Neural cell (in vitro differentiated cells): ENCODE measurements around the gene CD101. TPM values are rescaled to one million over a fixed set of nuclear protein-coding genes. Genes with fewer than 3 reads are reported as not detected.

ENCODE experiments used
- H2AFZ ChIP-seq: fragments of 200-600, 300-800 bp; sonication (generic), shearing (Covaris generic); 2 replicates; pipeline ENCODE4 v1.6.0; 2014; ENCODE audit warnings: low read depth, mild to moderate bottlenecking, antibody characterized with exemption, low read length, moderate library complexity
- H3F3A ChIP-seq: fragments of 200-600 bp; shearing (Covaris generic); 2 replicates; pipeline ENCODE4 v1.6.1; 2016; ENCODE audit warnings: mild to moderate bottlenecking, moderate library complexity, mixed read lengths, antibody characterized with exemption, low read length; ENCODE audit not compliant: insufficient read depth, poor library complexity, severe bottlenecking
- H3K27ac ChIP-seq: fragments of 200-600, 300-800 bp; sonication (generic), shearing (Covaris generic); 2 replicates; pipeline ENCODE4 v1.5.1; 2014; ENCODE audit warnings: mild to moderate bottlenecking, low read length, moderate library complexity
- H3K27me3 ChIP-seq: fragments of 300-800, 200-600 bp; sonication (generic), shearing (Covaris generic); 2 replicates; pipeline ENCODE4 v1.6.0; 2014; ENCODE audit warnings: mild to moderate bottlenecking, low read depth, low read length, moderate library complexity; ENCODE audit not compliant: insufficient read depth
- H3K36me3 ChIP-seq: fragments of 300-800, 200-600 bp; sonication (generic), shearing (Covaris generic); 2 replicates; pipeline ENCODE4 v1.5.1; 2014; ENCODE audit warnings: mild to moderate bottlenecking, antibody characterized with exemption, low read length, moderate library complexity; ENCODE audit not compliant: insufficient read depth
- H3K4me2 ChIP-seq: fragments of 300-800, 200-600 bp; sonication (generic), shearing (Covaris generic); 2 replicates; pipeline ENCODE4 v1.6.0; 2014; ENCODE audit warnings: mild to moderate bottlenecking, low read length
- H3K4me3 ChIP-seq: fragments of 300-800, 200-600 bp; sonication (generic), shearing (Covaris generic); 2 replicates; pipeline ENCODE4 v1.5.1; 2014; ENCODE audit warnings: mild to moderate bottlenecking, low read length, moderate library complexity
- H3K79me2 ChIP-seq: fragments of 200-600 bp; shearing (Covaris generic); replicated peaks from 2 replicates; pipeline ENCODE4 v1.6.0; 2014; ENCODE audit warnings: mild to moderate bottlenecking, low read length, moderate library complexity; ENCODE audit not compliant: insufficient read depth
- H3K9ac ChIP-seq: fragments of 300-800, 200-600 bp; sonication (generic), shearing (Covaris generic); 2 replicates; pipeline ENCODE4 v1.6.1; 2016; ENCODE audit warnings: mild to moderate bottlenecking, low read length, mixed read lengths
- H3K9me2 ChIP-seq: fragments of 200-600 bp; shearing (Covaris generic); 2 replicates; pipeline ENCODE4 v1.6.1; 2016; ENCODE audit warnings: mild to moderate bottlenecking, low read length, mixed read lengths; ENCODE audit not compliant: insufficient read depth
- H3K9me3 ChIP-seq: fragments of 200-600, 300-800 bp; sonication (generic), shearing (Covaris generic); 2 replicates; pipeline ENCODE4 v1.6.1; 2016; ENCODE audit warnings: mild to moderate bottlenecking, mixed run types, low read length, moderate library complexity, mixed read lengths
- H4K20me1 ChIP-seq: fragments of 200-600 bp; shearing (Covaris generic); 2 replicates; pipeline ENCODE4 v1.6.1; 2016; ENCODE audit warnings: mild to moderate bottlenecking, mixed run types; ENCODE audit not compliant: insufficient read depth
- EP300 ChIP-seq: fragments of 450-650 bp; conservative IDR thresholded peaks from 2 replicates; pipeline ENCODE4 v1.6.1; 2014; ENCODE audit warnings: antibody characterized with exemption, mild to moderate bottlenecking, moderate library complexity; ENCODE audit not compliant: poor library complexity, severe bottlenecking
- EZH2 ChIP-seq: fragments of 200-600, 300-800 bp; shearing (Covaris generic), sonication (generic); IDR thresholded peaks from 2 replicates; pipeline ENCODE4 v1.6.1; 2014; ENCODE audit warnings: antibody characterized with exemption, low read length, borderline replicate concordance, mild to moderate bottlenecking; ENCODE audit not compliant: insufficient read depth, poor library complexity, severe bottlenecking
- MXI1 ChIP-seq: fragments of 450-650 bp; conservative IDR thresholded peaks from 2 replicates; pipeline ENCODE4 v1.6.1; 2014; ENCODE audit warnings: antibody characterized with exemption, mild to moderate bottlenecking; ENCODE audit not compliant: poor library complexity, severe bottlenecking
- POLR2AphosphoS5 ChIP-seq: IDR thresholded peaks from 2 replicates; pipeline ENCODE4 v1.6.1; 2012
- RAD21 ChIP-seq: fragments of 450-650 bp; conservative IDR thresholded peaks from 2 replicates; pipeline ENCODE4 v1.6.1; 2014; ENCODE audit warnings: antibody characterized with exemption, mild to moderate bottlenecking, moderate library complexity
- SMC3 ChIP-seq: fragments of 450-650 bp; conservative IDR thresholded peaks from 2 replicates; pipeline ENCODE4 v1.6.1; 2014; ENCODE audit warnings: antibody characterized with exemption, mild to moderate bottlenecking, moderate library complexity; ENCODE audit not compliant: poor library complexity
- TAF1 ChIP-seq: IDR thresholded peaks from 2 replicates; pipeline ENCODE4 v1.6.1; 2012; ENCODE audit warnings: low read depth
- polyA plus RNA-seq: library from polyadenylated mRNA; depleted of rRNA; stranded (reverse); fragments of >200 nt; gene quantifications from 2 replicates; pipeline ENCODE4 v1.2.3, GENCODE V29; 2014
- TF ChIP-seq, protein P1 (sequence below): IDR thresholded peaks from 2 replicates; pipeline ENCODE4 v1.6.1; 2012; ENCODE audit warnings: borderline replicate concordance
- TF ChIP-seq, protein P2 (sequence below): fragments of 450-650 bp; IDR thresholded peaks from 2 replicates; pipeline ENCODE4 v1.5.1; 2014; ENCODE audit warnings: antibody characterized with exemption, mild to moderate bottlenecking, moderate library complexity; ENCODE audit not compliant: poor library complexity, severe bottlenecking

The CD101 gene
- polyA plus RNA-seq, 1 donor from 2014 or later, result 1.4 TPM

DNA sequence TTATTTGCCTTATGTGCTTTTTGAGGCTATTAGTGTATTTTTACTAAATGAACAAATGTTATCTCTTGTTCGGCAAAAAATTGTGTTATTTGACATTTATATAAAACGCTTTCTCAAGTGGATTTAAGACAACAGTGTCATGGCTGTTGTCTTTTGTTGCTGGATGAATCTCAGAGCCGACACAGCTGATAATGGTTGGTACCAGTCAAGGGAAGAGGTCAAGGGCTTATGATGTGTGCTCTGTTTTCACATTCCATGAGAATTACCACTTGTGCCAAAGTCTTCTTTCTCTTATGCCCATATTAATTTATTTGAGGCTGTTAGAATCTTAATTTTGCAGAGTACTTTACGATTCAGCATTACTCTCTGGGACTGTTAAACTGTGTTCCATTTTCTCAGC is 17.9 kb upstream of the CD101 start:
- Histone ChIP-seq H3K9me2 (no peaks in the 10 kb centered on the region), H3K27me3 (no peaks in the 10 kb centered on the region), H3K27ac (no peak overlapping the region), H3K4me3 (no peak overlapping the region), H3K79me2 (no peaks in the 10 kb centered on the region), H3K9me3 (no peaks in the 10 kb centered on the region), H2AFZ (no peak overlapping the region), H4K20me1 (no peaks in the 10 kb centered on the region), H3F3A (no peaks in the 10 kb centered on the region), H3K9ac (no peak overlapping the region), H3K4me2 (no peak overlapping the region), H3K36me3 (no peaks in the 10 kb centered on the region)
- TF ChIP-seq SMC3 (no peak), EZH2 (no peak), MXI1 (no peak), RAD21 (no peak), TAF1 (no peak), POLR2AphosphoS5 (no peak), EP300 (no peak)
- TF ChIP-seq, protein P1, sequence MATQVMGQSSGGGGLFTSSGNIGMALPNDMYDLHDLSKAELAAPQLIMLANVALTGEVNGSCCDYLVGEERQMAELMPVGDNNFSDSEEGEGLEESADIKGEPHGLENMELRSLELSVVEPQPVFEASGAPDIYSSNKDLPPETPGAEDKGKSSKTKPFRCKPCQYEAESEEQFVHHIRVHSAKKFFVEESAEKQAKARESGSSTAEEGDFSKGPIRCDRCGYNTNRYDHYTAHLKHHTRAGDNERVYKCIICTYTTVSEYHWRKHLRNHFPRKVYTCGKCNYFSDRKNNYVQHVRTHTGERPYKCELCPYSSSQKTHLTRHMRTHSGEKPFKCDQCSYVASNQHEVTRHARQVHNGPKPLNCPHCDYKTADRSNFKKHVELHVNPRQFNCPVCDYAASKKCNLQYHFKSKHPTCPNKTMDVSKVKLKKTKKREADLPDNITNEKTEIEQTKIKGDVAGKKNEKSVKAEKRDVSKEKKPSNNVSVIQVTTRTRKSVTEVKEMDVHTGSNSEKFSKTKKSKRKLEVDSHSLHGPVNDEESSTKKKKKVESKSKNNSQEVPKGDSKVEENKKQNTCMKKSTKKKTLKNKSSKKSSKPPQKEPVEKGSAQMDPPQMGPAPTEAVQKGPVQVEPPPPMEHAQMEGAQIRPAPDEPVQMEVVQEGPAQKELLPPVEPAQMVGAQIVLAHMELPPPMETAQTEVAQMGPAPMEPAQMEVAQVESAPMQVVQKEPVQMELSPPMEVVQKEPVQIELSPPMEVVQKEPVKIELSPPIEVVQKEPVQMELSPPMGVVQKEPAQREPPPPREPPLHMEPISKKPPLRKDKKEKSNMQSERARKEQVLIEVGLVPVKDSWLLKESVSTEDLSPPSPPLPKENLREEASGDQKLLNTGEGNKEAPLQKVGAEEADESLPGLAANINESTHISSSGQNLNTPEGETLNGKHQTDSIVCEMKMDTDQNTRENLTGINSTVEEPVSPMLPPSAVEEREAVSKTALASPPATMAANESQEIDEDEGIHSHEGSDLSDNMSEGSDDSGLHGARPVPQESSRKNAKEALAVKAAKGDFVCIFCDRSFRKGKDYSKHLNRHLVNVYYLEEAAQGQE, result no peak
- TF ChIP-seq, protein P2, sequence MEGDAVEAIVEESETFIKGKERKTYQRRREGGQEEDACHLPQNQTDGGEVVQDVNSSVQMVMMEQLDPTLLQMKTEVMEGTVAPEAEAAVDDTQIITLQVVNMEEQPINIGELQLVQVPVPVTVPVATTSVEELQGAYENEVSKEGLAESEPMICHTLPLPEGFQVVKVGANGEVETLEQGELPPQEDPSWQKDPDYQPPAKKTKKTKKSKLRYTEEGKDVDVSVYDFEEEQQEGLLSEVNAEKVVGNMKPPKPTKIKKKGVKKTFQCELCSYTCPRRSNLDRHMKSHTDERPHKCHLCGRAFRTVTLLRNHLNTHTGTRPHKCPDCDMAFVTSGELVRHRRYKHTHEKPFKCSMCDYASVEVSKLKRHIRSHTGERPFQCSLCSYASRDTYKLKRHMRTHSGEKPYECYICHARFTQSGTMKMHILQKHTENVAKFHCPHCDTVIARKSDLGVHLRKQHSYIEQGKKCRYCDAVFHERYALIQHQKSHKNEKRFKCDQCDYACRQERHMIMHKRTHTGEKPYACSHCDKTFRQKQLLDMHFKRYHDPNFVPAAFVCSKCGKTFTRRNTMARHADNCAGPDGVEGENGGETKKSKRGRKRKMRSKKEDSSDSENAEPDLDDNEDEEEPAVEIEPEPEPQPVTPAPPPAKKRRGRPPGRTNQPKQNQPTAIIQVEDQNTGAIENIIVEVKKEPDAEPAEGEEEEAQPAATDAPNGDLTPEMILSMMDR, result no peak

GRCh38 chr1:116984406-116985160 is 17.0 kb upstream of the CD101 start:
- no peaks in the 10 kb centered on the region for H3K27me3 ChIP-seq
- H4K20me1 ChIP-seq, result no peaks in the 10 kb centered on the region
- no peak overlapping the region for H3K4me2 ChIP-seq
- H3K27ac ChIP-seq, result no peak overlapping the region
- no peaks in the 10 kb centered on the region for H3F3A ChIP-seq
- H3K4me3 ChIP-seq, result no peak overlapping the region
- no peak overlapping the region for H2AFZ ChIP-seq
- TF ChIP-seq, protein P2, result no peak
- TF ChIP-seq POLR2AphosphoS5 (no peak), EZH2 (no peak), RAD21 (no peak), SMC3 (no peak), EP300 (no peak), MXI1 (no peak), TAF1 (no peak)
- TF ChIP-seq, protein P1, result no peak
- H3K9me3 ChIP-seq, result no peaks in the 10 kb centered on the region
- no peak overlapping the region for H3K9ac ChIP-seq
- no peaks in the 10 kb centered on the region for H3K79me2 ChIP-seq
- no peaks in the 10 kb centered on the region for H3K9me2 ChIP-seq
- H3K36me3 ChIP-seq, result no peaks in the 10 kb centered on the region
